NCI-H128 (cell line): ENCODE measurements around the gene APPL1.
"Not testable (repeated sequence)": the region's sequence is repeated elsewhere in the genome, so short reads cannot be mapped to it uniquely, and the experiment has no call there.

ENCODE experiments used
- DNase-seq: peaks from one replicate; lab custom pipeline; 2025; ENCODE audit not compliant: unreplicated experiment; lab: John Stamatoyannopoulos, UW

APPL1 gene

GRCh38 chr3:57268416-57268815 is 40.9 kb downstream of the APPL1 start:
- no peak for DNase-seq

GRCh38 chr3:57274845-57275244 is 47.3 kb downstream of the APPL1 start:
- no peak for DNase-seq

- DNase-seq = no peak
Observed at GRCh38 chr3:57275393-57275792, 47.9 kb downstream of the APPL1 start.

- no peak for DNase-seq
Observed at GRCh38 chr3:57278237-57278636, 50.7 kb downstream of the APPL1 start.

- no peak for DNase-seq
Observed at GRCh38 chr3:57279685-57280084, 52.2 kb downstream of the APPL1 start.

GRCh38 chr3:57281715-57282114 is 54.2 kb downstream of the APPL1 start:
- no peak for DNase-seq

GRCh38 chr3:57283334-57283733 is 55.8 kb downstream of the APPL1 start:
- no peak for DNase-seq

GRCh38 chr3:57287205-57287604 is 59.7 kb downstream of the APPL1 start:
- no peak for DNase-seq

- DNase-seq = no peak
Observed at GRCh38 chr3:57288403-57288802, 60.9 kb downstream of the APPL1 start.

- DNase-seq = no peak
Observed at GRCh38 chr3:57292159-57292896, 64.8 kb downstream of the APPL1 start, which contains the start of gene ASB14. TSS of gene ASB14 (minus strand) at chr3:57292685. CDS start at chr3:57292033, 652 bp downstream.

GRCh38 chr3:57292897-57293526 is 65.5 kb downstream of the APPL1 start:
- DNase-seq = no peak

GRCh38 chr3:57298041-57298440 is 70.5 kb downstream of the APPL1 start:
- DNase-seq = no peak

GRCh38 chr3:57303520-57303919 is 76.0 kb downstream of the APPL1 start:
- DNase-seq = not testable (repeated sequence)

GRCh38 chr3:57309769-57310360 is 82.3 kb downstream of the APPL1 start:
- no peak for DNase-seq

- DNase-seq = no peak
Observed at GRCh38 chr3:57314204-57314603, 86.7 kb downstream of the APPL1 start.
